HG03520 (cell line): ENCODE measurements around the gene SNAI1.
"Not testable (repeated sequence)": the region's sequence is repeated elsewhere in the genome, so short reads cannot be mapped to it uniquely, and the experiment has no call there.

Experiments used
- ATAC-seq: cut with Tn5 transposase; IDR thresholded peaks from one replicate; pipeline ENCODE4 v1.9.1; 2021; ENCODE audit warnings: mild to moderate bottlenecking, moderate library complexity; ENCODE audit not compliant: unreplicated experiment

Gene SNAI1

DNA sequence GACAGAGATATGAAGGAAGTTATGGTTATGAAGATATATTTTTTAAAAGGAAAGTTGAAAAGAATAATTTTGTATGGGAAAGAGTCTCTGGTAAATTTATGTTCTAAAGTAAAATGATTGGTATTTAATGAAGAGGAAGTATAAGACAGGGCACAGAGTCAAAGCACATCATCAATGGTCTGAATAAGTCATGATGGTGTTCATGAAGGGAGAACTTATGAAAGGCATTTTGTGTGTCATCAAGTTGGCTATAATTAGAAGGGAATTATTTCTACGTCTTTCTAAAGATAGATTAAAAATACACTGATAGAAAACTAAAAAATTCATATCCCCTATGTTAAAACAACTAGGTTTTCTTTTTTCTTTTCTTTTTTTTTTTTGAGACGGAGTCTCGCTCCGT lies 21.4 kb upstream of the SNAI1 start:
- no peak for ATAC-seq

DNA sequence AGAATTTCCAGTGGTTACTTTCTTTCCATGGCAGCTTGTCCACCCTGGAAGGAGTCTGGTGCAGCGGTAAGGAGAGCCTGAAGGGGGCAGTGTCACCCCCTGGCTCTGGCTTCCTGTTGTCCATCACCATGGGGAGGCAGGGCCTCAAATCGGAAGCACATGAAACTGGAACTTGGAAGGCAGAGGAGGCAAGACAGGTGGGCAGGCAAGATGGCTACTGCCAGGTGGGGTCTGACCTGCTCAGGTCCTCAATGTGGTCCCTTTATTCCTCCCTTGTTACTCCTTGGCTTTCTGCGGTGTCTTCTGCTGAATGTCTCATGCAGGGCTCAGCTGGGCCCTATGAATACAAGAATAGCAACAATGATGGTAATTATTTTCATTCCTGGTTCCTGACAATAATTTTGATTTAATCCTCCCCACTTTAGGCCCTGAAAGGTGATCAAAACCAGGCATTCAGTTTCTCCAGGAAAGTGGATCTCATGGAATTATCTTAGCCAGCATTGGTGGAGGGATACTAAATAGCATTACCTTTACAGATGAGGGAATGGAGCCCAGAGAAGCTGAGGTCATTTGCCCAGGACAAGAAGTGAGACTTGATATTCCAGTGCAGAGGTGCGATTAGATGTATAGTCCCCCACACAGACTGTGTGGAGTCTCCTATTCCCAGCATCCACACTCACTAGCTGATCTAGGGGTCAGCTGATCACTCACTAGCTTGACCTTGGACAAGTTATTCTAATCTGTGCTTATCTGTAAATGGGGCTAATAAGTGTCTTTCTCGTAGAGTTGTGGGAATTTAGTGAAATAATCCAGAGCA lies 17.6 kb upstream of the SNAI1 start:
- no peak for ATAC-seq

DNA sequence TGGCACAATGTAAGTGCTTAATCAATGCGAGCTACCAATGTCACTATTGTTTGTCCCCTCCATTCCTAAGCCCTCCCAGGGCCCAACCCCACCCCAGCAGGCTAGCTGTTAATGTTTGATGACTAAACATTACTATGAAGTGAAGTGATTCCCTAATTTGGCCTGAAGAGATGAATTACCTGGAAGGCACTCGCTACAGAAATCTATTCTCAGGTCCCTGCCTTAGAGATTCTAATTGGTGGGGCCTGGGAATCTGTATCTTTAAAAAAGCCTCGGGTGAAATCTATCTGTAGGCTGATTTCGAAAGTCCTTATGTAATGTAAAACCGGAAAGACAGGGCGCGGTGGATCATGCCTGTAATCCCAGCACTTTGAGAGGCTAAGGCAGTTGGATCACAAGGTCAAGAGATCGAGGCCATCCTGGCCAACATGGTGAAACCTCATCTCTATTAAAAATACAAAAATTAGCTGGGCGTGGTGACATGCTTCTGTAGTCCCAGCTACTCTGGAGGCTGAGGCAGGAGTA lies 16.9 kb upstream of the SNAI1 start:
- ATAC-seq, result no peak

DNA sequence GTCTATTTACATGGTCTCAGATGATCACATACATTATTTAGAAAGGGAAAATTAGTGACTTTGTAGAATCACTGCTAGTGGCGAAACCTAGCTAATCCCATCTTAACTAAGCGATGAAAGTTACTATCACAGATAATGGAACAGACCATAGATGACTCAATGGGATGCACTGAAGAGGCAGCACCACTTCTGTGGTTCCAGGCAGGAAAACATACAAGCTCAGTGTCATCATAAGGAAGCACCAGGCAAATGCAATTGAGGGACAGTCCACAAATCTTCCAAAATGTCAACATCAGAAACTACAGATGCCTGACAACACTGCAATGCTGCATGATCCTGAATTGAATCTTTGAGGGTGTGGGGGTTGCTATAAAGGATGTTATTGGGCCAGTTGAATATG lies 15.9 kb upstream of the SNAI1 start:
- no peak for ATAC-seq

DNA sequence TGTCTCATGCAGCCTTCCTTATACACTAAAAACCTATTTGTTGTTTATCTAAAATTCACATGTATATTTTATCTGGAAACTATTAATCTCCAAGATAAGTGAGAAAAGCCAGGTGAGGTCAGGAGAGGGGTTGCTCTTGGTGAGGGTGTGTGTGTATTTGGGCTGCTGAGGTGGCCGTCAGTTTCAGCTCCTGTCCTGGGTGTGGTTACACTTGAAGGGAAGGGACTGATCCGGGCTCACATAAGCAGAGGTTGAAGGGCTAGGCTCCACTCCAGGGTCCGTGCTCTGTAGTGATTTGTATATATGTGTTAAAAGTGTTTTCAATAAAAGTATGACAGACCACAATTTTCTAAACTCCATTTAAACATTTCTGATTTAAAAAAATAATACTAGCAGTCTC lies 13.5 kb upstream of the SNAI1 start:
- no peak for ATAC-seq

DNA sequence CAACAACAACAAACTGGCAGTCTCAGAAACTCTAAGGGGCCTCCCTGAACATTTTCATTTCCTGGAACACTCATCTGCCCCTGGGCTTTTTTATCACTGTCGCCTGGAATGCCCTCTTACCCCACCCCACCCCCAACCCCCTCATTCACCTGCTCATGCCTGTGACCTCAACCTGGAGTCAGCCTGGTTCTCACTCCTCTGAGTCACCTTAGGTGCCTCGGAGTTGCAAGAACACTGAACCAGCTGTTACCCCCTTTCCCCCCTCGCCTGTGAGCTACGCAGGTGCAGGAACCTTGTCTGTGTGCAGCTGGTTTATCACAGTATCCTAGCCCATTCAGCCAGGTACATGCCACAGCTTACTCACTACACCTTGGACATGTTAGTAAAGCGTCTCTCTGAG lies 12.8 kb upstream of the SNAI1 start:
- no peak for ATAC-seq

DNA sequence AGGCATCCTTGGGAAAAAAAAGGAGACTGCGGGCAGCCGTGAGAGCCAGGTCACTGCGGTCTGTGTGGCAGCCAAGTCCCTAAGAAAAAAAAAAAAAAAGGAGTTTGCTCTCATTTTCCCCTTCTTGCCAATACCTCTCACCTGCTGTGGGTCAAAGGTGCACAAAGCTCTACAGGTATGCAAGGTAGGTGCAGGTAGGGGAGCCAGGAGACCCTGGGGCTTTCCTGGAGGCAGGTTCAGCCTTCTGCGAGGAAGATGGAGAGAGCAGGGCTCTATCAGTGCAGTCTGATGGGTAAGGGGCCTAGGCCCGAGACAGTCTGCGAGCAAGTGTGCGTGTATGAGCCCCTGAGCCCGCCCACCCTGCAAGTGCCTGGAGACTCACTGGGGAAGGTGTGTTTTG lies 12.3 kb upstream of the SNAI1 start:
- ATAC-seq, result no peak

DNA sequence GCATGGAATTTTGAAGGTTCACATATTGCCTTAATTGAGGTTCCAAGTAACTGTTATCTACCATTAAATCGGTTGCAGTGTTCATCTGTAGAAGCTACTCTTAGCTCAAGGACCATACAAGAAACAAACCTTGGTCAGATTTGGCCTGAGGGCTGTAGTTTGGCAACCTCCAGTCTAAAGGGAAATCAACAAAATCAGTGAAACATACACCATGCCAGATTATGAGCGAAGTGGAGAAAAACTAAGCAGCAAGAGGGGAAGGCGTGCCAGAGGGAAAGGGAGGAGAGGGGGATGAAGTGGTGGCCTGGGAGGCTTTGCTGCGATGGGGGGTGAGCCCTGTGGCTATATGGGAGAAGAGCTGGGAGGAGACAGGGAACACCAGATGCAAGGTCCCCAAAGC lies 8.8 kb upstream of the SNAI1 start:
- ATAC-seq, result no peak

DNA sequence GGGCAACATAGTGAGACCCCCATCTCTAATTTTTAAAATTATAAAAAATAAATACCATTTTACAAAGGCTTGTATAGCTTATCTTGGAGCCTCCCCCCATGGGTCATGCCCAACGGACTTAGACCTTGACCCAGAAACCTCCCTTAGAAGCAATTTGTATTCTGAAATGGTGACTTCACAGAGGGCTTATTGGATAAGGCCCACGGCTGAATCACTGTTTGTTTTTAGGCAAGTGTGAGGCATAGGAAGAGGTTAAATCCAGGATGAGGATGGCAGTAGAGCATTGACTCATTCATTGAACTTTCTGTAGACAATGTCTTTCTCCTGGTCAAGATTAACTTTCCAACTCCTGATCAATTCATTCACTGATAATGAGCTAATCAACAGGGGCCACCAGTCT lies 6.2 kb upstream of the SNAI1 start:
- no peak for ATAC-seq

DNA sequence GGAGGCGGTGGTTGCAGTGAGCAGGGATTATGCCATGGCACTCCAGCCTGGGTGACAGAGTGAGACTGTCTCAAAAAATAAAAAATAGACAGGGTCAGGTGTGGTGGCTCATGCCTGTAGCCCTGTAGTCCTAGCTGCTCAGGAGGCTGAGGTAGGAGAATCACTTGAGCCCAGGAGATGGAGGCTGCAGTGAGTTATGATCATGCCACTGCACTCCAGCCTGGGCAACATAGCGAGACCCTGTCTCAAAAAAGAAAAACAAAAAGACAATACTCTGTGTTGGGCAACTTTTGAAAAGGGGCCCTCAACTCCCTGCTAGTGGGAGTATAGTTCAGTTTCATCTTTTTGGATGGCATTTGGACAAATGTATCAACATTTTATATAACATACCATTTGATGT lies 5.0 kb upstream of the SNAI1 start:
- not testable (repeated sequence) for ATAC-seq

DNA sequence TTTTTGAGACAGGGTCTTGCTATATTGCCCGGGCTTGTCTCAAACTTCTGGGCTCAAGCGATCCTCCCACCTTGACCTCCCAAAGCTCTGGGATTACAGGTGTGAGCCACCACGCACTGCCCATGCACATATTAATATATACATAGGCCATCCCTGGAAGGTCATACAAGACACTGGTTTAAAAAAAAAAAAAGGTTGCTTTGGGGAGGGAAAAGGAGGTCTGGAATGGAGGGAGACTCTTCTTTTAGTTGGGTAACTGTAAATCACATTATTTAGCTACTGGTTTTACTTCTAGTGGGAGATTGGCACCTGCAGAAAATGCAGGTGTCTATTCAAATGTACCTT lies 4.1 kb upstream of the SNAI1 start:
- ATAC-seq, result no peak

DNA sequence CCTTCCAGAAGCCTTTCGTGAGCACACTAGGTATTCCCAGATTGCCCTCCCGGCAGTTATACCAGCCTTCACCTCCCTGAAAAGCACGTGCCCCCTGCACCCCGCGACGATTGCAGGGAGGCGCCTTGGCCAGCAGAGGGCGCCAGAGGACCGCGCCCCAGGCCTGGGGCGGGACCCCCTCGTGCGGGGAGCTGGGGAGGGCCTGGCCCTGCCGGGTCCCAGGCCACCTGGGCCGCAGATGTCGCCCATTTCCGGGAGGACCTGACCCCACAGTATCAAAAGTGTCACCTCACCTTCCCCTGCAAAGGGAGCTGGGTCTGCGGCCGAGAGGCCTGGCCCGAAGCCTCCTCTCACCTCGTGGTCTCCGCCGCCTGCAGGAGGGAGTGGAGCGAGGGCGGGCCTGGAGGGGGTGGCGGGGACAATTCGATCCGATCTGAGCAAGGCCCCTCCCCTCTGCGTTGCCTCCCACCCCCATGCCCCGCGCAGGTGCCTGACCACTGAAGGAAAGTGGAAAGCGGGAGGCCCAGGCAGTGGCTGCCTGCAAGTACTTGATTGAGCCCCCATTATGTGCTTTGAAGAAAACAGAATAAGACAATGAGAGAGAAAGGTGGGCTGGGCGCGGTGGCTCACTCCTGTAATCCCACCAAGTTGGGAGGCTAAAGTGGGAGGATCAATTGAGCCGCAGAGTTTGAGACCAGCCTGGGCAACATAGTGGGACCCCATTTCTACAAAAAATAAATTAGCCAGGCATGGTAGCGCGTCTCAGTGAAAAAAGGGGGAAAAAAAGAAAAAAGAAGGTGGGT lies 3.5 kb upstream of the SNAI1 start:
- ATAC-seq, result no peak

DNA sequence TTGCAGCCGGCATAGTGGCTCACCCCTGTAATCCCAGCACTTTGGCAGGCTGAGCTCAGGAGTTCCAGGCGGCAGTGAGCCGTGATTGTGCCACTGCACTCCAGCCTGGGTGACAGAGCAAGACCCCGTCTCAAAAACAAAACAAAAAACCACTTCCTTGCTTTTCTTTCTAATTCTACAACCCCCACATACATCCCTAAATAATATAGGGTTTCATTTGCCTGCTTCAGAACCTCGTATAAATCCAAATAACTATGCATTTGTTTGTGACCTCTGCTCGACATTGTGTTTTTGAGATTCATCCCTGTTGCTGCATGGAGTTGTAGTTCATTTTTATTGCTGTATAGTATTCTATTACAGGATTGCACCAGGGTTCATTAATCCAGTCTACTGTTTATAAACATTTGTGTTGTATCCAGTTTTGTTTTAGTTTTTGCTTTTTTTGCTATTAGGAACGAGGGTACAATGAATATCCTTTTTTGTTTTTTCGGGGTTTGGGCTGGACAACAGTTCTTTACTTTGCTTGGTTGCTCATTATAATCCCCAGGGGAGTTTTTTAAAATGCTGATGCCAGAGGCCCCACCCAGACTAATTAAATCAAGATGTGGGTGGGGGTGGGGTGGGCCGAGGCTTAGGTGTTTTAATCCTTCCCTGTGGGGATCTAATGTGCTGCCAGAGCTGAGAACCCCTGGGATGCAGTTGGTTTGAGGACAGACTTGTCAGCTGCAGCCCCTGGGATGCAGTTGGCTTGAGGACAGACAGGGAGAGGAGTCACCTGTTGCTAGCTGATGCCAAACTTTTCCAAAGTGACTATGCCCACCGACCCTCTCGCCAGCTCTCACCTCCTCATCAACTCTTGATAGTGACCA lies 2.4 kb upstream of the SNAI1 start:
- no peak for ATAC-seq

DNA sequence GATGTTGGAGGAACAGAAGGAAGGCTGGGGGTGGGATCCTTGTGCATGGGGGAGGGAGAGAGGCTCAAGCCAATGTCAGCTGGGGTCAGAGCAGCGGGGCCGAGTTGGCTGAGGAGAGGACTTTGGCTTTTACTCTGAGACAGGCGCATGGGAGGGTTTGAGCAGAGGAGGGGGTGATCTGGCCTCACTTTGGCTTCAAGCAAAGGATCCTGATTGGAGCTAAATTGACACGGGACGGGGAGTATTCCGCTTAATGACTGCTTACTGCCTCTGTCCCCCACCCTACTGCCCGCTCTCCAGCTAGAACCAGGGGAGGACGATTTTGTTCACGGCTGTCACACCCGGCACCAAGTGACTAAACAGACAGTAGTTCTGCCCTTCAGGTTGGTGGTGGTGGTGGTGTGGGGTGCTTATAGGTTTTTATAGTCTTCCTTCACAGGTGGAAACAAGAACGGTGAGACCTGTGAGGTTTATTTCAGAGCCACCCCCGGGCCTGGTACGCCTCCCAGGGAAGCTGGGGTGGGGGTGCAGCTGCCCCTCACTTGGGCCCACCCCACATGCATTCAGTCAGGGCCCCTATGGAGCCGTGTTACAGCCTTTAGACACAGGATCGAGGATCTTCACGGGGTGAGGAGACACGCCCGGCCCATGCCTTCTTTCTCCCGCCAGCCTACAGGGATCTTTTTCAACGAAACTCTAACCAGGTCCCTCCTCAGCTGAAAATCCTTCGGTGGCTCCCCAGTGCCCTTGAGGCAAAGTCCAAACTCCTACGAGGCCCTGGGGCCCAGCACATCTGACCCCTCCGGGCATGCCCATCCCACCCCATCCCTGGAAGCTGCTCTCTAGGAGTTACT lies 1.3 kb upstream of the SNAI1 start:
- no peak for ATAC-seq

DNA sequence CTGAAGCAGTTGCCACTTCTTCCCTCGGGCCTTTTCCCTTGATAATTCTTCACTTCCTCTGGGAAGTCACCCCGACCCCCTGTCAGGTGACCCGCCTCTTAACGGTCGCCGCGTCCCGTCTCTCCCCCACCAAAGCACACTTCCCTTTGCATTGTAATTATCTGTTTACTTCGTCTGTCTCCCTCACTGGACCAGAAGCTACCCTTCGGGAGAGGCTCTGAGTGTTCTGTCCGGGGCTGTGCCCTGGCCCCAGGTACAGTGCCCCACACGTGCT lies 771 bp upstream of the SNAI1 start:
- no peak for ATAC-seq

DNA sequence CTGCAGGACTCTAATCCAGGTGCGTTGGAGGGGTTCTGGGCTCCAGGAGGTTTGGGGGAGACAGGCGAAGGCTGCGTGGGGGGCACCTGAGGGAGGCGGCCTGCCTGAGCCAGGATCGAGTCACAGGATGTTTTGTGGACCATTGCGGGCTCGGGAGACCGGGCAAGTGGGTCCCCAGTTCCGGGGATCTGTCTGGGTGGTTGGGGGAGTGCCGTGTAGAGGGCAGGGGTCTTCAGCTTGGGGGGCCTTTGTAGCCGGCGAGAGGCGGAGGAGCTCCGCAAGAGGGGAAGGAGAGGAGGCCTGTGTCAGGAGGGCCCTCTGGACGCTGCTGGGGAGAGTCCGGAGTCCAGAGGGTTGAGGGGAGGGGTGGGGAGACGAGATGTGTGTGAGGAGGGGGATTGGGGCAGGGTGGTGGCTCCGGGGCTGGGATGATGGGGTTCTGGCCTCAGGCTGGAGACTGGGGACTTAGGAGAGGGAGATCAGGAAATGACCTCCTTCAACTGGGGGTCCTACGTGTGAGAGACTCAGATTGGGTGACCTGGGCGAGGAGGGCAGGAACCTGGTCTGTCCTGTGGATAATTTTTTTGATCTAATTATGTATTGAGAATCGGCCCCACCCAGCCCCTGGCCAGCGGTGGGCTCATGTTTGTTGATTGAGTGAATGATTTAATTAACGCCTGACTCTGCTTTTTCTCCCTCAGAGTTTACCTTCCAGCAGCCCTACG lies 505 bp downstream of the SNAI1 start:
- ATAC-seq, result peak; percentile 8

DNA sequence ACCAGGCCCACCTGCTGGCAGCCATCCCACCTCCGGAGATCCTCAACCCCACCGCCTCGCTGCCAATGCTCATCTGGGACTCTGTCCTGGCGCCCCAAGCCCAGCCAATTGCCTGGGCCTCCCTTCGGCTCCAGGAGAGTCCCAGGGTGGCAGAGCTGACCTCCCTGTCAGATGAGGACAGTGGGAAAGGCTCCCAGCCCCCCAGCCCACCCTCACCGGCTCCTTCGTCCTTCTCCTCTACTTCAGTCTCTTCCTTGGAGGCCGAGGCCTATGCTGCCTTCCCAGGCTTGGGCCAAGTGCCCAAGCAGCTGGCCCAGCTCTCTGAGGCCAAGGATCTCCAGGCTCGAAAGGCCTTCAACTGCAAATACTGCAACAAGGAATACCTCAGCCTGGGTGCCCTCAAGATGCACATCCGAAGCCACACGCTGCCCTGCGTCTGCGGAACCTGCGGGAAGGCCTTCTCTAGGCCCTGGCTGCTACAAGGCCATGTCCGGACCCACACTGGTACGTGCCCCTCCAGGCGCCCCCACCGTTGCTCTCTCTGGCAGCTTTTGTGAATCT lies 1.1 kb downstream of the SNAI1 start:
- ATAC-seq, result no peak

DNA sequence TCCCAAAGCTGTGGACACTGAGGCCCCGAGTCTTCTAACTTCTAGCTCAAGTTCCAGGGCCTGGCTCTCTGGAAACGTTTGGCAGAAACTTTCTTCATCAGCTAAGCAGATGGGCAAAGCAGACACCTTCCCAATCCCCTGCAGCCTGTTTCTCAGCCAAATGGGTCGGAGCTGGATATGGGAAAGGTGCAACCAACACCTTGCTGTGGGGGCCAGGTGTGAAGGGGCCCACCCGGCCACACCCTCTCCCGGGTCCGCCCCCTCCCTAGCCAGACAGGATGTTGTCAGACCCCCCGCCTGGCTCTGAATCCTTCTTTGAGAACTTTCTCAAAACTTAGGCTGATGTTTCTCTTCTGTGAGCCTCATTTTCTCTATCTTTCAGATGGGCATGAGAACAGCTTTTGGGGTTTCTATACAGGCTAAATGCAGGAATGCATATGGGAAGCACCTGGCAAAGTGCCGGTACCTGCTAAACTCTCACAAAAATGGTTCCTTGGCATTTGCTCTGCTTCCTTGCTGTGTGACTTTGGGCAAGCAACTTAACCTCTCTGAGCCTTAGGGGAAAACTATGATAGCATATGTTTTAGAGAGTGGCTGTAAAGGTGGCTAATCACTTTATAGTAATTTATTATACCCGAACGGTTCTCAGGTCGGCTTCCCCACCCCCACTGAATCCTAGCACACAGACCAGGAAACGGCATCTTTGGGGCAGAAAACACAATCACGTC lies 1.8 kb downstream of the SNAI1 start:
- no peak for ATAC-seq

DNA sequence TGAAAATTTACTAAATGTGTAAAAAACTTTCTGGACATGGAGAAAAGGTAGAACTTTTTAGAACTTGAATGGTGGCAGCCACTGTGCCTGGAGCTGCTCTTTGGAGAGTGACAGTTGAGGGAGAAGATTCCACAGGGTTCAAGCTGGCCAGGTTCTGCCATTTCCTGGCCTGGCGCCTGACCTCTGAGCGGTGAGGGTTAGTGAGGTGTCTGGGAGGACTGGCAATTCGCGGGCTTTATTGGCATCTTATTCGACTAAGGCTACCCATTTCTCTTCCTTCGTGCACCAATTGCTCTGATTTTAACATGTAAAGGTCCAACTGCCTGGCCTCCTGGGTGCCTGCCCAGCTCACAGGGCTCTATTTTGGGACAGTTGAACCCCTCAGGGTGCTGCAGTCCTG lies 2.4 kb downstream of the SNAI1 start:
- ATAC-seq, result no peak
